DND-41 (cell line): ENCODE data around the gene SPATA17.

Source experiments
- ATAC-seq: fragments of 200-7000 bp; cut with Tn5 transposase; 3 replicates; pipeline ENCODE4 v1.9.1; 2021; ENCODE audit warnings: low read depth; ENCODE audit not compliant: insufficient read depth
- DNase-seq: peaks from one replicate; pipeline ENCODE4 v3.0.0-alpha.2; 2020
- H2AFZ ChIP-seq: 2 replicates; pipeline ENCODE4 v1.6.0; 2012; ENCODE audit warnings: low read depth, low read length
- H3K27ac ChIP-seq: 2 replicates; pipeline ENCODE4 v1.5.1; 2012; ENCODE audit warnings: low read length, inconsistent platforms
- H3K27me3 ChIP-seq: fragments of 200-600 bp; sonication (generic); 2 replicates; pipeline ENCODE4 v1.6.0; 2012; ENCODE audit warnings: low read length, mild to moderate bottlenecking, inconsistent platforms; ENCODE audit not compliant: insufficient read depth, poor library complexity
- H3K36me3 ChIP-seq: 2 replicates; pipeline ENCODE4 v1.5.1; 2012; ENCODE audit warnings: low read length, inconsistent platforms; ENCODE audit not compliant: insufficient read depth
- H3K4me1 ChIP-seq: 2 replicates; pipeline ENCODE4 v1.5.1; 2012; ENCODE audit warnings: mild to moderate bottlenecking, low read length; ENCODE audit not compliant: insufficient read depth
- H3K4me2 ChIP-seq: 2 replicates; pipeline ENCODE4 v1.6.0; 2012; ENCODE audit warnings: mild to moderate bottlenecking, moderate library complexity, low read length, inconsistent platforms; ENCODE audit not compliant: insufficient read depth
- H3K4me3 ChIP-seq, 2 experiments: fragments of 200-600 bp in 1 of 2; shearing (Covaris generic) in 1 of 2; 2 replicates each; pipeline ENCODE4 v1.5.1; 2012 to 2016; ENCODE audit warnings: inconsistent platforms in 2 of 2, low read length in 2 of 2, mild to moderate bottlenecking in 2 of 2, low read depth in 1 of 2, moderate library complexity in 1 of 2
- H3K79me2 ChIP-seq: 2 replicates; pipeline ENCODE4 v1.6.0; 2012; ENCODE audit warnings: low read length, inconsistent platforms; ENCODE audit not compliant: insufficient read depth
- H3K9ac ChIP-seq: 2 replicates; pipeline ENCODE4 v1.6.0; 2012; ENCODE audit warnings: low read depth, mild to moderate bottlenecking, inconsistent platforms, low read length, moderate library complexity
- H3K9me3 ChIP-seq: 2 replicates; pipeline ENCODE4 v1.5.1; 2012; ENCODE audit warnings: low read length, moderate library complexity, mild to moderate bottlenecking, inconsistent platforms; ENCODE audit not compliant: insufficient read depth, severe bottlenecking
- H4K20me1 ChIP-seq: 2 replicates; pipeline ENCODE4 v1.6.0; 2012; ENCODE audit warnings: low read length; ENCODE audit not compliant: insufficient read depth
- EZH2 ChIP-seq: IDR thresholded peaks from 3 replicates; pipeline ENCODE4 v1.6.1; 2012; ENCODE audit warnings: borderline replicate concordance, low read depth, mild to moderate bottlenecking, moderate library complexity, low read length, inconsistent platforms; ENCODE audit not compliant: severe bottlenecking
- TF ChIP-seq, protein P1 (sequence below): IDR thresholded peaks from 2 replicates; pipeline ENCODE4 v1.5.1; 2012; ENCODE audit warnings: borderline replicate concordance, low read length, moderate library complexity, mild to moderate bottlenecking; ENCODE audit not compliant: poor library complexity, severe bottlenecking; ENCODE audit errors: extremely low read depth

SPATA17 gene

DNA sequence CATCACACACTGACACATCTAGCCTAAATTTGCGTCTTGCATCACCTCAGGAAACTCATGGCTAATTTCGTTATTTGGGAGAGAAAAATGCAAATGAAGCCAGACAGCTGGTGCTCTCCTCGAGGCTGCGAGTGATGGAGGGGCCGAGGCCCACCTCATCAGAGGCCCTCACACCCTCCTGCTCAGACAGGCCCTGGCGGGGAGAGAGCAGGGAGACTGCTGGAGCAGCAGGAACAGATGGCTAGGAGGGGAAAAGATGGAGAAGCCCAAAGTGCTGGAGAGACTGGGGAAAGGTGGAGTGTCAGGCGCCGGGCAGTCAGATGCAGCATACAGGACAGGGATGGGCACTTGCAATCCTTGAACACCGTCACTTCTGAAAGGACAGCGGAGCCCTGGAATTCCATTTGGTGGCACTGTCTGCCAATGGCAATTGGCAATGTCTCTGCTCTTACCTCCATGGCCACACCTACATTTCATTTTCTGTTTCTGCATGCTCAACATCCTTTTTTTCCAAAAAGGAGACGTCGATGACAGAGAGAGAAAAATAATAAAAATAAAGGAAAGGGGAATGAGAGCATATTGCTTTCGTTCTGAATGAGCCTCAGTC lies 286.2 kb downstream of the SPATA17 start:
- ATAC-seq (no peak), DNase-seq (no peak)
- TF ChIP-seq, protein P1, sequence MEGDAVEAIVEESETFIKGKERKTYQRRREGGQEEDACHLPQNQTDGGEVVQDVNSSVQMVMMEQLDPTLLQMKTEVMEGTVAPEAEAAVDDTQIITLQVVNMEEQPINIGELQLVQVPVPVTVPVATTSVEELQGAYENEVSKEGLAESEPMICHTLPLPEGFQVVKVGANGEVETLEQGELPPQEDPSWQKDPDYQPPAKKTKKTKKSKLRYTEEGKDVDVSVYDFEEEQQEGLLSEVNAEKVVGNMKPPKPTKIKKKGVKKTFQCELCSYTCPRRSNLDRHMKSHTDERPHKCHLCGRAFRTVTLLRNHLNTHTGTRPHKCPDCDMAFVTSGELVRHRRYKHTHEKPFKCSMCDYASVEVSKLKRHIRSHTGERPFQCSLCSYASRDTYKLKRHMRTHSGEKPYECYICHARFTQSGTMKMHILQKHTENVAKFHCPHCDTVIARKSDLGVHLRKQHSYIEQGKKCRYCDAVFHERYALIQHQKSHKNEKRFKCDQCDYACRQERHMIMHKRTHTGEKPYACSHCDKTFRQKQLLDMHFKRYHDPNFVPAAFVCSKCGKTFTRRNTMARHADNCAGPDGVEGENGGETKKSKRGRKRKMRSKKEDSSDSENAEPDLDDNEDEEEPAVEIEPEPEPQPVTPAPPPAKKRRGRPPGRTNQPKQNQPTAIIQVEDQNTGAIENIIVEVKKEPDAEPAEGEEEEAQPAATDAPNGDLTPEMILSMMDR = no peak
- TF ChIP-seq EZH2 = no peak
- Histone ChIP-seq H3K4me1 (no peaks in the 10 kb centered on the region), H3K9me3 (no peaks in the 10 kb centered on the region), H3K9ac (no peak overlapping the region), H3K4me3 (no peak overlapping the region), H3K27ac (no peak overlapping the region), H3K36me3 (no peaks in the 10 kb centered on the region), H3K79me2 (no peaks in the 10 kb centered on the region), H4K20me1 (no peaks in the 10 kb centered on the region), H3K4me2 (no peak overlapping the region), H2AFZ (no peak overlapping the region), H3K27me3 (no peaks in the 10 kb centered on the region)

DNA sequence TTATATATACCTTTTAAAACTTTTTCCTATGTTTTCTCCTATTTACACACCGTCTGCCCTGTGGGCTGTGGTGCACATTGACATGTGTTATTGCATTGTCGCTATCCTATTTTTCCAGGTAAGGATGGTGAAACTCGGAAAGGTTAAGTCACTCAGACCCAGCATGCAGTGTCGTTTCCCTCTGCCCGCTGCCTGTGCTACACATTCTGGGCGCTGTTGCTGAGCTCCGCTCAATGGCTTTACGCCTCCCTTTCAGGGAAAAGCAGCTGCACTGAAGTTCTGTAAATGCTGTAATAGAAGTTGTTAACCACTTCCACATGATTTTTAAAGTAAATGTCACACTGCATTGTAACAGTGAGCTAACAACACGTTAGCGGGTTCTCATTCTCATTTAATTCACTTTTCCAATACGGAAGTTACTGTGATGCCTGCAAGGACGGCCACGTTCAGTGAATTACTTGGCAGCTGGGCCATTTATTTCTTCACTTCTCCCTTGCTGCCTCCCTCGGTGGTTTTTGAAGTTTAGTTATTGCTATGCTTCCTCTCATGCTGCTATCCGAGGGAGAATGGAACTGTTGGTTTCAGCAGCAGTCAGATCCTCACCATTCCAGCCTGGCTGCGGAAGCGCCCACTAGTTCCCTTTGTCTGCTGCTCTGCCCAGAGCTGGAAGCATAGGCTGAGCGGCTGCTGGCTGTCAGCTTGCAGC lies 288.7 kb downstream of the SPATA17 start:
- no peak overlapping the region for H3K4me2 ChIP-seq
- no peaks in the 10 kb centered on the region for H3K36me3 ChIP-seq
- DNase-seq (no peak), ATAC-seq (no peak)
- no peak overlapping the region for H3K4me3 ChIP-seq
- no peak overlapping the region for H3K27ac ChIP-seq
- no peak overlapping the region for H3K9ac ChIP-seq
- H3K79me2 ChIP-seq = no peaks in the 10 kb centered on the region
- H3K4me1 ChIP-seq = no peaks in the 10 kb centered on the region
- no peak for TF ChIP-seq EZH2
- TF ChIP-seq, protein P1 = no peak
- H3K27me3 ChIP-seq = no peaks in the 10 kb centered on the region
- no peaks in the 10 kb centered on the region for H4K20me1 ChIP-seq
- no peaks in the 10 kb centered on the region for H3K9me3 ChIP-seq
- H2AFZ ChIP-seq = no peak overlapping the region
